Stimulated activated effector memory CD8-positive, alpha-beta T cell treated with anti-CD3 and anti-CD28 coated beads, Interleukin-12 subunit alpha, Interleukin-12 subunit beta, amount 100 ng/mL, for 72 hours (primary cell): ENCODE measurements around the gene ETV6.
"Not testable (repeated sequence)": the region's sequence is repeated elsewhere in the genome, so short reads cannot be mapped to it uniquely, and the experiment has no call there.

ENCODE experiments used
- ATAC-seq: fragments of 150-1000 bp; cut with Tn5 transposase; 2 replicates; pipeline ENCODE4 v1.10.0; 2021
- DNase-seq, 2 donors: peaks; one replicate each; pipeline ENCODE4 v3.0.0; 2021 to 2022; ENCODE audit warnings: low spot score in 2 of 2
- H3K27ac Mint-ChIP-seq: one replicate; pipeline ENCODE4 v1.8.0; 2022; ENCODE audit warnings: mild to moderate bottlenecking, mixed read lengths
- H3K36me3 Mint-ChIP-seq: one replicate; pipeline ENCODE4 v1.8.0; 2022; ENCODE audit warnings: mild to moderate bottlenecking, mixed read lengths
- H3K4me1 Mint-ChIP-seq: one replicate; pipeline ENCODE4 v1.8.0; 2022; ENCODE audit warnings: mixed read lengths
- H3K4me3 Mint-ChIP-seq: one replicate; pipeline ENCODE4 v1.8.0; 2022; ENCODE audit warnings: mild to moderate bottlenecking, mixed read lengths
- H3K9me3 Mint-ChIP-seq: one replicate; pipeline ENCODE4 v1.8.0; 2022; ENCODE audit warnings: mixed read lengths

The ETV6 gene

GRCh38 chr12:11672256-11673191 lies 23.1 kb downstream of the ETV6 start:
- H3K36me3 Mint-ChIP-seq, result peaks cover 16% of the 10 kb centered on the region
- H3K4me1 Mint-ChIP-seq, result peaks cover 63% of the 10 kb centered on the region
- ATAC-seq (no peak), DNase-seq (no peak)
- H3K27ac Mint-ChIP-seq, result peak overlapping the region; percentile 9
- H3K9me3 Mint-ChIP-seq, result no peaks in the 10 kb centered on the region
- H3K4me3 Mint-ChIP-seq, result no peak overlapping the region

- no peak overlapping the region for H3K27ac Mint-ChIP-seq
- peaks cover 59% of the 10 kb centered on the region for H3K4me1 Mint-ChIP-seq
- no peak overlapping the region for H3K4me3 Mint-ChIP-seq
- no peaks in the 10 kb centered on the region for H3K9me3 Mint-ChIP-seq
- DNase-seq (no peak), ATAC-seq (no peak)
- peaks cover 21% of the 10 kb centered on the region for H3K36me3 Mint-ChIP-seq
These were observed 24.4 kb downstream of the ETV6 start for GRCh38 chr12:11673666-11674461.

- H3K27ac Mint-ChIP-seq, result no peak overlapping the region
These were observed 25.5 kb downstream of the ETV6 start for GRCh38 chr12:11674894-11675390.

GRCh38 chr12:11676052-11676451 lies 26.6 kb downstream of the ETV6 start:
- ATAC-seq (no peak), DNase-seq (no peak)
- Mint-ChIP-seq H3K27ac (peak overlapping the region; percentile 80), H3K36me3 (peaks cover 12% of the 10 kb centered on the region), H3K4me3 (no peak overlapping the region), H3K4me1 (peaks cover 47% of the 10 kb centered on the region), H3K9me3 (no peaks in the 10 kb centered on the region)

More at GRCh38 chr12:11674894-11675390, 25.5 kb downstream of the ETV6 start:
- Mint-ChIP-seq H3K4me3 (no peak overlapping the region), H3K9me3 (no peaks in the 10 kb centered on the region), H3K36me3 (peaks cover 13% of the 10 kb centered on the region), H3K4me1 (peaks cover 49% of the 10 kb centered on the region)
- no peak for ATAC-seq
- no peak for DNase-seq

GRCh38 chr12:11677093-11677492 lies 27.6 kb downstream of the ETV6 start:
- H3K27ac Mint-ChIP-seq, result no peak overlapping the region
- peaks cover 51% of the 10 kb centered on the region for H3K4me1 Mint-ChIP-seq
- H3K36me3 Mint-ChIP-seq, result peaks cover 18% of the 10 kb centered on the region
- no peaks in the 10 kb centered on the region for H3K9me3 Mint-ChIP-seq
- H3K4me3 Mint-ChIP-seq, result no peak overlapping the region
- ATAC-seq (no peak), DNase-seq (no peak)

GRCh38 chr12:11677752-11678151 lies 28.3 kb downstream of the ETV6 start:
- H3K4me3 Mint-ChIP-seq, result no peak overlapping the region
- H3K4me1 Mint-ChIP-seq, result peaks cover 51% of the 10 kb centered on the region
- peaks cover 22% of the 10 kb centered on the region for H3K36me3 Mint-ChIP-seq
- H3K9me3 Mint-ChIP-seq, result no peaks in the 10 kb centered on the region
- no peak overlapping the region for H3K27ac Mint-ChIP-seq
- DNase-seq, result no peak
- ATAC-seq, result no peak

GRCh38 chr12:11678781-11679180 lies 29.3 kb downstream of the ETV6 start:
- Mint-ChIP-seq H3K4me1 (peaks cover 42% of the 10 kb centered on the region), H3K36me3 (peaks cover 23% of the 10 kb centered on the region), H3K9me3 (no peaks in the 10 kb centered on the region), H3K27ac (no peak overlapping the region), H3K4me3 (no peak overlapping the region)
- ATAC-seq (no peak), DNase-seq (no peak)

- DNase-seq, result no peak
- ATAC-seq, result no peak
- Mint-ChIP-seq H3K27ac (no peak overlapping the region), H3K9me3 (no peaks in the 10 kb centered on the region), H3K36me3 (peaks cover 32% of the 10 kb centered on the region), H3K4me3 (no peak overlapping the region), H3K4me1 (peaks cover 40% of the 10 kb centered on the region)
These were observed 31.7 kb downstream of the ETV6 start for GRCh38 chr12:11681207-11681606.

- H3K4me3 Mint-ChIP-seq, H3K27ac Mint-ChIP-seq, H3K9me3 Mint-ChIP-seq, ATAC-seq, DNase-seq: not testable (repeated sequence)
- Mint-ChIP-seq H3K4me1 (peaks cover 35% of the 10 kb centered on the region), H3K36me3 (peaks cover 28% of the 10 kb centered on the region)
These were observed 32.2 kb downstream of the ETV6 start for GRCh38 chr12:11681695-11682094.

GRCh38 chr12:11684393-11684792 lies 34.9 kb downstream of the ETV6 start:
- no peaks in the 10 kb centered on the region for H3K9me3 Mint-ChIP-seq
- DNase-seq (no peak), ATAC-seq (no peak)
- peaks cover 28% of the 10 kb centered on the region for H3K4me1 Mint-ChIP-seq
- peak overlapping the region; percentile 16 for H3K27ac Mint-ChIP-seq
- H3K4me3 Mint-ChIP-seq, result no peak overlapping the region
- H3K36me3 Mint-ChIP-seq, result peaks cover 39% of the 10 kb centered on the region

GRCh38 chr12:11684811-11685210 lies 35.3 kb downstream of the ETV6 start:
- DNase-seq, result no peak
- peaks cover 28% of the 10 kb centered on the region for H3K4me1 Mint-ChIP-seq
- peak overlapping the region; percentile 16 for H3K27ac Mint-ChIP-seq
- ATAC-seq, result no peak
- H3K9me3 Mint-ChIP-seq, result no peaks in the 10 kb centered on the region
- no peak overlapping the region for H3K4me3 Mint-ChIP-seq
- H3K36me3 Mint-ChIP-seq, result peaks cover 40% of the 10 kb centered on the region

GRCh38 chr12:11685316-11685715 lies 35.8 kb downstream of the ETV6 start:
- H3K27ac Mint-ChIP-seq, result no peak overlapping the region
- H3K4me3 Mint-ChIP-seq, result no peak overlapping the region
- DNase-seq (no peak), ATAC-seq (no peak)
- H3K4me1 Mint-ChIP-seq, result peaks cover 33% of the 10 kb centered on the region
- H3K9me3 Mint-ChIP-seq, result no peaks in the 10 kb centered on the region
- peaks cover 45% of the 10 kb centered on the region for H3K36me3 Mint-ChIP-seq

GRCh38 chr12:11685716-11686115 lies 36.2 kb downstream of the ETV6 start:
- Mint-ChIP-seq H3K4me1 (peaks cover 35% of the 10 kb centered on the region), H3K27ac (no peak overlapping the region), H3K4me3 (no peak overlapping the region), H3K9me3 (no peaks in the 10 kb centered on the region), H3K36me3 (peaks cover 45% of the 10 kb centered on the region)
- ATAC-seq, result no peak
- no peak for DNase-seq

GRCh38 chr12:11686120-11686519 lies 36.6 kb downstream of the ETV6 start:
- DNase-seq (no peak), ATAC-seq (no peak)
- H3K4me3 Mint-ChIP-seq, result no peak overlapping the region
- H3K4me1 Mint-ChIP-seq, result peaks cover 38% of the 10 kb centered on the region
- H3K9me3 Mint-ChIP-seq, result no peaks in the 10 kb centered on the region
- H3K27ac Mint-ChIP-seq, result no peak overlapping the region
- peaks cover 45% of the 10 kb centered on the region for H3K36me3 Mint-ChIP-seq

GRCh38 chr12:11687528-11687927 lies 38.1 kb downstream of the ETV6 start:
- ATAC-seq (no peak), DNase-seq (no peak)
- Mint-ChIP-seq H3K4me3 (no peak overlapping the region), H3K9me3 (no peaks in the 10 kb centered on the region), H3K27ac (no peak overlapping the region), H3K4me1 (peaks cover 42% of the 10 kb centered on the region), H3K36me3 (peaks cover 37% of the 10 kb centered on the region)
